ENCODE results near the gene ZSCAN30. TPM values are rescaled to one million over a fixed set of nuclear protein-coding genes. Genes with fewer than 3 reads are reported as not detected.

The ZSCAN30 gene
- total and polyA plus RNA-seq, 2 of the 13 experiments (the other 11 are each of a cell fraction or from before 2014, with no cell fraction given) = 7.4 to 7.7 TPM

DNA sequence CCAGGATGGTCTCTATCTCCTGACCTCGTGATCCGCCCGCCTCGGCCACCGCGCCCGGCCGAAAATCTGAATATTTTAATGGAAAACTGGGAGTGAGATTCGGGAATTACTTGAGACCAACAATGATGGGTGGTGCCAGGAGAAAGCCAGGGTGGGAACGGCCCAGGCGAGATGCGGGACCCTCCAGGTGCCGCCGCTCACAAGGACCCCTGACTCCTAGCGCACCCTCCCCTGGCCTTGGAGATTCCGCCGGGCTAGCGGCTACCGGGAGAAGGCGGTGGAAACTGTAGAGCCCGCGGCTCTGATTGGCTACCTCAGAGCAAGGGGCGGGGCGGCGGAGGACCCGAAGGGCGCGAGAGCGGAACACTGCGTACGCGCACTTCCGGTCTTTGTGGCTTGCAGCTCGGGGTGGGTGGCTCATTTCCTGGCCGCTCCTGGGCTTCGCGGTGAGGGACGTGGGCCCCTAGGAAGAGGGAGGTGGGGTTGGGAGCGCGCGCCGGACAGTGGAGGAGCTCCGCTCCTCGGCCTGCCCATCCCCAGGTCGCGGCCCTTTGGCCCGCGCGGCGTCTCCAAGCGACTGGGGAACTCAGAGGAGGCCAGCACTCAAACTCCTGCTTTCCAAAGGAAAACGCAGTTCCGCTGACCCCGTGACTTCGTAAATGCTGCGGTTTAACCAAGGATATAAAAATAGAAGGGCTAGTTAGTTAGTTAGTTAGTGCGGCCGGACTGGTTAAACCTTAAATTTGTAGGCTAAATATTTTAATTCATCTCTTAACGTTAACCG lies 49.2 kb downstream of the ZSCAN30 start, which contains the start of gene ZNF397 (continued):
- TF ChIP-seq IKZF4 (CRISPR knock-in tag; IDR thresholded peaks at IDR 0.05; ENCODE audit: borderline replicate concordance, low read depth, not compliant biosample characterization) = no peak
- 0 out of 2 replicates have a peak, but pooled peaks have one; percentile 21 for TF ChIP-seq ZNF337 (CRISPR knock-in tag; IDR thresholded peaks at IDR 0.05; ENCODE audit: borderline replicate concordance, low read depth)
- TF ChIP-seq MAFK (conservative IDR thresholded peaks at IDR 0.05 in 1 of 2, IDR thresholded peaks at IDR 0.05 in 1 of 2; ENCODE audit: low read length in 2 of 2) = no peak
- peak; percentile 90 for TF ChIP-seq POGZ (CRISPR knock-in tag; IDR thresholded peaks at IDR 0.05)
- TF ChIP-seq ZNF550 (CRISPR knock-in tag; IDR thresholded peaks at IDR 0.05; ENCODE audit: borderline replicate concordance) = no peak
- no peak for TF ChIP-seq SMAD1 (CRISPR knock-in tag; IDR thresholded peaks at IDR 0.05; ENCODE audit: borderline replicate concordance, low read depth)
- TF ChIP-seq SAFB2 (CRISPR knock-in tag; IDR thresholded peaks at IDR 0.05; ENCODE audit: borderline replicate concordance, low read depth) = peak; percentile 77; the same call in 1 of the 2 replicates
- TF ChIP-seq, protein P1, sequence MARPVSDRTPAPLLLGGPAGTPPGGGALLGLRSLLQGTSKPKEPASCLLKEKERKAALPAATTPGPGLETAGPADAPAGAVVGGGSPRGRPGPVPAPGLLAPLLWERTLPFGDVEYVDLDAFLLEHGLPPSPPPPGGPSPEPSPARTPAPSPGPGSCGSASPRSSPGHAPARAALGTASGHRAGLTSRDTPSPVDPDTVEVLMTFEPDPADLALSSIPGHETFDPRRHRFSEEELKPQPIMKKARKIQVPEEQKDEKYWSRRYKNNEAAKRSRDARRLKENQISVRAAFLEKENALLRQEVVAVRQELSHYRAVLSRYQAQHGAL (CRISPR knock-in tag; IDR thresholded peaks at IDR 0.05; ENCODE audit: not compliant biosample characterization) = peak; percentile 76
- TF ChIP-seq, protein P2, sequence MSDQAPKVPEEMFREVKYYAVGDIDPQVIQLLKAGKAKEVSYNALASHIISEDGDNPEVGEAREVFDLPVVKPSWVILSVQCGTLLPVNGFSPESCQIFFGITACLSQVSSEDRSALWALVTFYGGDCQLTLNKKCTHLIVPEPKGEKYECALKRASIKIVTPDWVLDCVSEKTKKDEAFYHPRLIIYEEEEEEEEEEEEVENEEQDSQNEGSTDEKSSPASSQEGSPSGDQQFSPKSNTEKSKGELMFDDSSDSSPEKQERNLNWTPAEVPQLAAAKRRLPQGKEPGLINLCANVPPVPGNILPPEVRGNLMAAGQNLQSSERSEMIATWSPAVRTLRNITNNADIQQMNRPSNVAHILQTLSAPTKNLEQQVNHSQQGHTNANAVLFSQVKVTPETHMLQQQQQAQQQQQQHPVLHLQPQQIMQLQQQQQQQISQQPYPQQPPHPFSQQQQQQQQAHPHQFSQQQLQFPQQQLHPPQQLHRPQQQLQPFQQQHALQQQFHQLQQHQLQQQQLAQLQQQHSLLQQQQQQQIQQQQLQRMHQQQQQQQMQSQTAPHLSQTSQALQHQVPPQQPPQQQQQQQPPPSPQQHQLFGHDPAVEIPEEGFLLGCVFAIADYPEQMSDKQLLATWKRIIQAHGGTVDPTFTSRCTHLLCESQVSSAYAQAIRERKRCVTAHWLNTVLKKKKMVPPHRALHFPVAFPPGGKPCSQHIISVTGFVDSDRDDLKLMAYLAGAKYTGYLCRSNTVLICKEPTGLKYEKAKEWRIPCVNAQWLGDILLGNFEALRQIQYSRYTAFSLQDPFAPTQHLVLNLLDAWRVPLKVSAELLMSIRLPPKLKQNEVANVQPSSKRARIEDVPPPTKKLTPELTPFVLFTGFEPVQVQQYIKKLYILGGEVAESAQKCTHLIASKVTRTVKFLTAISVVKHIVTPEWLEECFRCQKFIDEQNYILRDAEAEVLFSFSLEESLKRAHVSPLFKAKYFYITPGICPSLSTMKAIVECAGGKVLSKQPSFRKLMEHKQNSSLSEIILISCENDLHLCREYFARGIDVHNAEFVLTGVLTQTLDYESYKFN (CRISPR knock-in tag; conservative IDR thresholded peaks at IDR 0.05) = peak; percentile 69
- TF ChIP-seq TP53 (CRISPR knock-in tag; conservative IDR thresholded peaks at IDR 0.05) = no peak
- TF ChIP-seq ZNF746 (CRISPR knock-in tag; IDR thresholded peaks at IDR 0.05) = no peak
- TF ChIP-seq, protein P3, sequence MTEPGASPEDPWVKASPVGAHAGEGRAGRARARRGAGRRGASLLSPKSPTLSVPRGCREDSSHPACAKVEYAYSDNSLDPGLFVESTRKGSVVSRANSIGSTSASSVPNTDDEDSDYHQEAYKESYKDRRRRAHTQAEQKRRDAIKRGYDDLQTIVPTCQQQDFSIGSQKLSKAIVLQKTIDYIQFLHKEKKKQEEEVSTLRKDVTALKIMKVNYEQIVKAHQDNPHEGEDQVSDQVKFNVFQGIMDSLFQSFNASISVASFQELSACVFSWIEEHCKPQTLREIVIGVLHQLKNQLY (CRISPR knock-in tag; IDR thresholded peaks at IDR 0.05) = no peak
- TF ChIP-seq, protein P4, sequence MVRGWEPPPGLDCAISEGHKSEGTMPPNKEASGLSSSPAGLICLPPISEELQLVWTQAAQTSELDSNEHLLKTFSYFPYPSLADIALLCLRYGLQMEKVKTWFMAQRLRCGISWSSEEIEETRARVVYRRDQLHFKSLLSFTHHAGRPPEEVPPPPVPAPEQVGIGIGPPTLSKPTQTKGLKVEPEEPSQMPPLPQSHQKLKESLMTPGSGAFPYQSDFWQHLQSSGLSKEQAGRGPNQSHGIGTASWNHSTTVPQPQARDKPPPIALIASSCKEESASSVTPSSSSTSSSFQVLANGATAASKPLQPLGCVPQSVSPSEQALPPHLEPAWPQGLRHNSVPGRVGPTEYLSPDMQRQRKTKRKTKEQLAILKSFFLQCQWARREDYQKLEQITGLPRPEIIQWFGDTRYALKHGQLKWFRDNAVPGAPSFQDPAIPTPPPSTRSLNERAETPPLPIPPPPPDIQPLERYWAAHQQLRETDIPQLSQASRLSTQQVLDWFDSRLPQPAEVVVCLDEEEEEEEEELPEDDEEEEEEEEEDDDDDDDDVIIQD (CRISPR knock-in tag; IDR thresholded peaks at IDR 0.05; ENCODE audit: low read depth) = peak; percentile 51; the same call in 1 of the 2 replicates
- 0 out of 2 replicates have a peak, but pooled peaks have one; percentile 17 for TF ChIP-seq ONECUT2 (CRISPR knock-in tag; IDR thresholded peaks at IDR 0.05)
- TF ChIP-seq SRY (CRISPR knock-in tag; IDR thresholded peaks at IDR 0.05) = no peak
- no peak for TF ChIP-seq HMGA1 (CRISPR knock-in tag; conservative IDR thresholded peaks at IDR 0.05)
- no peak for TF ChIP-seq IKZF1 (IDR thresholded peaks at IDR 0.05)
- TF ChIP-seq, protein P5, sequence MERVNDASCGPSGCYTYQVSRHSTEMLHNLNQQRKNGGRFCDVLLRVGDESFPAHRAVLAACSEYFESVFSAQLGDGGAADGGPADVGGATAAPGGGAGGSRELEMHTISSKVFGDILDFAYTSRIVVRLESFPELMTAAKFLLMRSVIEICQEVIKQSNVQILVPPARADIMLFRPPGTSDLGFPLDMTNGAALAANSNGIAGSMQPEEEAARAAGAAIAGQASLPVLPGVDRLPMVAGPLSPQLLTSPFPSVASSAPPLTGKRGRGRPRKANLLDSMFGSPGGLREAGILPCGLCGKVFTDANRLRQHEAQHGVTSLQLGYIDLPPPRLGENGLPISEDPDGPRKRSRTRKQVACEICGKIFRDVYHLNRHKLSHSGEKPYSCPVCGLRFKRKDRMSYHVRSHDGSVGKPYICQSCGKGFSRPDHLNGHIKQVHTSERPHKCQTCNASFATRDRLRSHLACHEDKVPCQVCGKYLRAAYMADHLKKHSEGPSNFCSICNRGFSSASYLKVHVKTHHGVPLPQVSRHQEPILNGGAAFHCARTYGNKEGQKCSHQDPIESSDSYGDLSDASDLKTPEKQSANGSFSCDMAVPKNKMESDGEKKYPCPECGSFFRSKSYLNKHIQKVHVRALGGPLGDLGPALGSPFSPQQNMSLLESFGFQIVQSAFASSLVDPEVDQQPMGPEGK (CRISPR knock-in tag; IDR thresholded peaks at IDR 0.05) = peak; percentile 78; the same call in 1 of the 2 replicates
- no peak for TF ChIP-seq SNAPC2 (CRISPR knock-in tag; IDR thresholded peaks at IDR 0.05)
- TF ChIP-seq ZSCAN25 (CRISPR knock-in tag; IDR thresholded peaks at IDR 0.05) = no peak
- TF ChIP-seq NR2F6 (IDR thresholded peaks at IDR 0.05) = peak; percentile 36; the same call in 1 of the 2 replicates
- peak; percentile 64 for TF ChIP-seq NR2F6 (CRISPR knock-in tag; IDR thresholded peaks at IDR 0.05)

Data from HepG2 (cell line).